Activated naive CD8-positive, alpha-beta T cell (primary cell): ENCODE measurements around the gene SDF2L1.
"Not testable (repeated sequence)": the region's sequence is repeated elsewhere in the genome, so short reads cannot be mapped to it uniquely, and the experiment has no call there.

Source experiments
- H3K27ac Mint-ChIP-seq: one replicate; pipeline ENCODE4 v1.8.0; 2021; ENCODE audit warnings: mixed read lengths
- H3K27me3 Mint-ChIP-seq: one replicate; pipeline ENCODE4 v1.8.0; 2021; ENCODE audit warnings: mixed read lengths
- H3K36me3 Mint-ChIP-seq: one replicate; pipeline ENCODE4 v1.8.0; 2021; ENCODE audit warnings: mixed read lengths
- H3K4me1 Mint-ChIP-seq: one replicate; pipeline ENCODE4 v1.8.0; 2021; ENCODE audit warnings: low read depth, mixed read lengths
- H3K4me3 Mint-ChIP-seq: one replicate; pipeline ENCODE4 v1.8.0; 2021; ENCODE audit warnings: mild to moderate bottlenecking, mixed read lengths
- H3K9me3 Mint-ChIP-seq: one replicate; pipeline ENCODE4 v1.8.0; 2021; ENCODE audit warnings: low read depth, mixed read lengths

Gene SDF2L1, protein sequence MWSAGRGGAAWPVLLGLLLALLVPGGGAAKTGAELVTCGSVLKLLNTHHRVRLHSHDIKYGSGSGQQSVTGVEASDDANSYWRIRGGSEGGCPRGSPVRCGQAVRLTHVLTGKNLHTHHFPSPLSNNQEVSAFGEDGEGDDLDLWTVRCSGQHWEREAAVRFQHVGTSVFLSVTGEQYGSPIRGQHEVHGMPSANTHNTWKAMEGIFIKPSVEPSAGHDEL

DNA sequence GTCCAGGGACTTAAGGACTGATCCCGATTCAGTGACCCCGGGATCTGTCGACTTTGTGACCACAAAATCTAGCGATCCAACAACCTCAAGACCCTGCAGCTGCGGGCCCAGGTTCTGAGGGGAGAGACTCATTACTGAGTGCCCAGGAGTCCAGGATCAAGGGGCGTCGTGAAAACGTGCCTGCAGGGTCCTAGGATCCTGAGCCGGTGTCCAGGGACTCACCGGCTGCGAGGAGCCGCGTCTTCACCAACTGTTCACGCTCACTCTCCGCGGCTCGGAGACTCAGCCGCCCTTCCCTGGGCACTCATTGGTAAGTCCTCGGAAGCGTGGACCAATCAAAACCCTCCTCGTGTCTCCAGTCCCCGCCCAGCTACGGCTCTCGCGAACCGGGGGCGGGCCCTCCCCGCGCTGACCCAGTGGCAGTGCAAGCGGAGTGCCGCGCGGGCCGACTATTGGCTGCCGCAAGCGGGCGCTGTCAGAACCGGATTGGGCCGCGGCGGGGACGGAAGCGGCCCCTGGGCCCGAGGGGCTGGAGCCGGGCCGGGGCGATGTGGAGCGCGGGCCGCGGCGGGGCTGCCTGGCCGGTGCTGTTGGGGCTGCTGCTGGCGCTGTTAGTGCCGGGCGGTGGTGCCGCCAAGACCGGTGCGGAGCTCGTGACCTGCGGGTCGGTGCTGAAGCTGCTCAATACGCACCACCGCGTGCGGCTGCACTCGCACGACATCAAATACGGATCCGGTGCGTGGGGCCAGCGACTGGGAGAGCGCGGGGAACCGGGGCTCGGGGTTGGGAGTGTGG lies at the start of gene SDF2L1:
SDF2L1 (plus strand) TSS at position 514 of the 795 bp plus-strand sequence; CDS start at position 549, 35 bp downstream.
- no peaks in the 10 kb centered on the region for H3K27me3 Mint-ChIP-seq
- H3K9me3 Mint-ChIP-seq, result no peaks in the 10 kb centered on the region

DNA sequence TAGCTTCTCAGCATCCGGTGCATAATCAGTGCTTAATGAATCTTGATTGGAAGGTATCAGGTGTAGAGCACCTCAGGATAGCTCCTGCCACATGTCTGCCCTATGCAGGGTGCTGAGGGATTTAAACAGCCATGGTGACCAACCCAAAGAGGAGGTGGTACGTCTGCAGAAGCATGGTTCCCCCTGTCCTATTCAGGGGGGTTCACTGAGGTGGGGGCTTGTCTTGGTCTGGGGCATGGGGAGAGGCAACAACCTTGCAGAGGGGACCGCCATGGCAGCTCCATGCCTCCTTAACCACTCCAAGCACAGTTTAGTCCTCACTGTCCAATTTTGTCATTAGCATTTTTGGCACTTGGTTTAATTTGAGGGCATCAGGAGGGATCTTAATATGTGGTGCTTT lies 49.7 kb upstream of the SDF2L1 start:
- Mint-ChIP-seq H3K27me3 (no peaks in the 10 kb centered on the region), H3K4me1 (peaks cover 60% of the 10 kb centered on the region), H3K27ac (no peak overlapping the region), H3K36me3 (peaks cover 21% of the 10 kb centered on the region), H3K4me3 (no peak overlapping the region), H3K9me3 (no peaks in the 10 kb centered on the region)

More for the DNA sequence above, at the start of gene SDF2L1:
- H3K4me1 Mint-ChIP-seq, result peaks cover 29% of the 10 kb centered on the region
- H3K36me3 Mint-ChIP-seq, result peaks cover 8% of the 10 kb centered on the region
- H3K27ac Mint-ChIP-seq, result peak within 1 kb of the TSS; percentile 89
- peak within 1 kb of the TSS; percentile 93 for H3K4me3 Mint-ChIP-seq

DNA sequence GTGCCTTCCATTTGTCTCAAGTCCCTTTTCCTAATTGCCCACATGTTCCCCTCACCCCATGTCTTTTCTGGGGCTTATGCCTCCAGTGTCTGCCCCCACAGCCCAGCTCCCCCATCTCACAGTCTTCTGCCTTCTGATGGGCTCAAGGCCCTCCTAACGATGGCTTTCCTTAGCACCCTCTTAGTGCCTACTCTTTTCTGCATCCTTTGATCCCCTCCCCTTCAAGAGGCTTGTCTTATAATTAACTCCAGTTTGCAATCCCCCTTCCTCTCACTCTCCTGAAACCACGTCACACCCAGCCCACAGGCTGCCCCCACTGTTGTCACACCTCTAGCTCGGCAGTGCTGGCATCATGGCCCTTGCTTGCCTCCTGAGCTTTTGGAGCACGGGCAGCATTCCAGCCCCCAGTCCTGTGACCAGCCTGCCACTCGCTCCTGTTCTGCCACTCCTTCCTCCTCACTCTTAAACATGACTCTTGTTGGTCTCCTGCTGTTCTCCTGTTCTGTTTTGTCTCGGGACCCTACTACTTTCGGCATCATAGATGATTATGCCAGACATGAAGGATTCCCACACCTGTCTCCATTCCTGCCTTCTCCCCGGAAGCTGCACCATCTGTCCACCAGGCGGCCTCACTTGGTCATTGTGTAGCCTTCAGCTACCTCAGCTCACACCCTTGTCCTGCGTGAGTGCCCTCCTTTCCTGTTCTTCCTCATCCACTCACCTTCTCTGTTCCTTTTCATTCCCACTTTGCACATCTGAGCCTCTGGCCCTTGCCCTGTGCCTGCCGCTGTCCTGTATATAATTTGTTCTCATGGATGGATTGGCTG lies 48.5 kb upstream of the SDF2L1 start:
- Mint-ChIP-seq H3K27me3 (no peaks in the 10 kb centered on the region), H3K4me1 (peaks cover 56% of the 10 kb centered on the region), H3K4me3 (no peak overlapping the region), H3K9me3 (no peaks in the 10 kb centered on the region), H3K36me3 (peaks cover 21% of the 10 kb centered on the region), H3K27ac (peak overlapping the region; percentile 52)

DNA sequence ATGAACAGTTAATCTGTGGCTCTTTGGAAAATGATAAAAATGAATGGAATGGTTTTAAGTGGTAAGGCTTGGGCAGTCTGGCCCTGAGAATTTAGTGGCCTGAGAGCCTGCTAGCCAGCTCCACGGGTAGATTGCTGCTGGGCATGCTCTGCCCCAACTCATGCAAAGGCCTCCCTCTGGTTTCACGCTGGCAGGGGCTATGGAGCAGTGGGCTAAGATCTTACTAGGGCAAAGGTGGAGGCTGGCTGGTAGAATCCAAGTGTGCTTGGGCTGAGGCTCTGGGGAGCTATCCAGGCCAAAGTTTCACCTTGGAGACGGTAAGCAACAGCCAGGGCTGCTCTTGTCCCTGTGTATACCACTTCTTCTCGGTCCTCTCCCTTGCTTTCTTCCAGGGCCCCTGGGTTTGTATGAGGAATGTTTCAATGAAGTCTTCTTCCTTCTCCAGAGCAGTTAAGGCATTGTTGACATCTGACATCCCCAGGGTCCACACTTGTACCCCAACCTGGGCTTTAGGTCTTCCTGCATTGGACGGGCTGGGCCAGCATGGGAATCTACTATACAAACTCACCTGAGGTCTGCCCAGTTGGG lies 47.1 kb upstream of the SDF2L1 start:
- peak overlapping the region; percentile 5 for H3K27ac Mint-ChIP-seq
- no peaks in the 10 kb centered on the region for H3K27me3 Mint-ChIP-seq
- peaks cover 58% of the 10 kb centered on the region for H3K4me1 Mint-ChIP-seq

DNA sequence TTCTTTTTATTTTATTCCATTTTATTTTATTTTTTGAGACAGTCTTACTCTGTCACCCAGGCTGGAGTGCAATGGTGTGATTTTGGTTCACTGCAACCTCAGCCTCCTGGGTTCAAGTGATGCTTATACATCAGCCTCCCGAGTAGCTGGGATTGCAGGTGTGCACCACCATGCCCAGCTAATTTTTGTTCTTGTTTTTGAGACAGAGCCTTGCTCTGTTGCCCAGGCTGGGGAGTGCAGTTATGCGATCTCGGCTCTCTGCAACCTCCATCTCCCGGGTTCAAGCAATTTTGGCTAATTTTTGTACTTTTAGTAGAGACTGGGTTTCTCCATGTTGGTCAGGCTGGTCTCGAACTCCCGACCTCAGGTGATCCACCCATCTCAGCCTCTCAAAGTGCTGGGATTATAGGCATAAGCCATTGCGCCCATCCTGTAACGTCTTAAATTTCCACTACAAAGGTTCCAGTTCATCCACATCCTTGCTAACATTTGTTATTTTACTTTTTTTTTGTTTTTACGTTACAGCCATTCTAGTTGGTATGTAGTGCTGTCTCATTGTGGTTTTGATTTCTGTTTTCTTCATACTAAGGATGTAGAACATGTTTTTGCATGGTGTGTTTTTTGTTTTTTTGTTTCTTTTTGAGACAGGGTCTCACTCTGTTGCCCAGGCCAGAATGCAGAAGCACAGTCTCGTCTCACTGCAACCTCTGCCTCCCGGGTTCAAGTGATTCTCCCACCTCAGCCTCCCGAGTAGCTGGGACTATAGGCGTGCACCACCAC lies 45.6 kb upstream of the SDF2L1 start:
- peaks cover 50% of the 10 kb centered on the region for H3K4me1 Mint-ChIP-seq
- not testable (repeated sequence) for H3K27me3 Mint-ChIP-seq

More for the DNA sequence above, 47.1 kb upstream of the SDF2L1 start:
- Mint-ChIP-seq H3K4me3 (no peak overlapping the region), H3K9me3 (no peaks in the 10 kb centered on the region), H3K36me3 (peaks cover 18% of the 10 kb centered on the region)

DNA sequence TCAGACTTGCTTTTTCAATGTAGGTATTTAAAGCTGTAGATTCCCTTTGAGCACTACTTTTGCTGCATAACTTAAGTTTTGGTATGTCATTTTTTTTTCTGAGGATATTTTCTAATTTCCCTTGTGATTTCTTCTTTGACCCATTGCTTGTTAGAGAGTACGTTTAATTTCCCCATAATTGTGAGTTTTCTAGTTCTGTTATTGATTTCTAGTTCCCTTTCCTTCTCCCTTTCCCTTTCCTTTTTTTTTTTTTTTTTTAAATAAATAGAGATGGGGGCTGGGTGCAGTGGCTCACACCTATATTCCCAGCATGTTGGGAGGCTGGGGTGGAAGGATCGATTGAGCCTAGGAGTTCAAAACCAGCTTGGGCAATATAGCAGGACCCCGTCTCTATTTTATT lies 43.8 kb upstream of the SDF2L1 start:
- peaks cover 18% of the 10 kb centered on the region for H3K36me3 Mint-ChIP-seq
- H3K4me3 Mint-ChIP-seq, result no peak overlapping the region
- H3K27ac Mint-ChIP-seq, result no peak overlapping the region
- no peaks in the 10 kb centered on the region for H3K27me3 Mint-ChIP-seq
- H3K9me3 Mint-ChIP-seq, result no peaks in the 10 kb centered on the region
- H3K4me1 Mint-ChIP-seq, result peaks cover 48% of the 10 kb centered on the region

More for the DNA sequence above, 45.6 kb upstream of the SDF2L1 start:
- H3K4me3 Mint-ChIP-seq, H3K9me3 Mint-ChIP-seq: not testable (repeated sequence)
- peaks cover 18% of the 10 kb centered on the region for H3K36me3 Mint-ChIP-seq
- H3K27ac Mint-ChIP-seq, result peak overlapping the region; percentile 22

DNA sequence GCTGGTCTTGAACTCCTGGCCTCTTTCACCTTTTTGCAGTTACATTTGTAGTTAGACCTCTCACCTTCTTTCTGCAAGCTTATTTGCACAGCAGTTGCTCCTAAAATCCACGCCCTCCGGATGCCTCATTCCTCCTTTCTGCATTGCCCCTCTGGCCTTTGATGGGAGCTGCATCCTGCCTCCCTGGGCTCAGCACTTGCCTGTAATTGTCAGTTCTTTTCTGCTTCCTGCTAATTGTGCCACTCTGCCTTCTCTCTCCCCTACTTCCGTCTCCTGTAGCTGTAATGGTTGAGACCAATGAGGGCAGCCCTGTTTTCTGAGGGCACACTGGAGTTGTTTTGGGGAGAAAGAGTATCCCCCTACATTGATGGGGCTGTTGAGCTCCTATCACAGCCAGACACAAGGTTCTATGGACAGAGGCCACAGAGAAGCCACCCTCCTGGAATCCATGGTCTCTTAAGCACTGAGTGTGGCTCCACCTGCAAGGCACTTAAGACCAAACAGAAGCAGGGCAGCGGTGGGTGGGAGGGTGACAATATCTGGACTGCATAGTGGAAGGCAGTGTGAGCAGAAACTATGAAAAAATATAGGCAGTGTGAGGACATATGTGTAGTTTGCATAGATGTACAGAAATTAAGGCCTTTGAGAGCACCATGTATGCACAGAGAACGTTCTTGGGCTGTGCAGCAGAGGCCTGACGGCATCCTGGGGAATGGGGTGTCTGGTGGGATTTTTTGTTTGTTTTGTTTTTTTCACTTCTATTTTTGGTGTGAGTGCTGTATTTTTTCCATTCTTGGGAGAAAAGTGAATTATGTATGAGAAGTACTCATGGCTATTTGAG lies 42.8 kb upstream of the SDF2L1 start:
- Mint-ChIP-seq H3K27ac (peak overlapping the region; percentile 46), H3K9me3 (no peaks in the 10 kb centered on the region), H3K4me1 (peaks cover 40% of the 10 kb centered on the region), H3K36me3 (peaks cover 10% of the 10 kb centered on the region), H3K4me3 (no peak overlapping the region), H3K27me3 (no peaks in the 10 kb centered on the region)

DNA sequence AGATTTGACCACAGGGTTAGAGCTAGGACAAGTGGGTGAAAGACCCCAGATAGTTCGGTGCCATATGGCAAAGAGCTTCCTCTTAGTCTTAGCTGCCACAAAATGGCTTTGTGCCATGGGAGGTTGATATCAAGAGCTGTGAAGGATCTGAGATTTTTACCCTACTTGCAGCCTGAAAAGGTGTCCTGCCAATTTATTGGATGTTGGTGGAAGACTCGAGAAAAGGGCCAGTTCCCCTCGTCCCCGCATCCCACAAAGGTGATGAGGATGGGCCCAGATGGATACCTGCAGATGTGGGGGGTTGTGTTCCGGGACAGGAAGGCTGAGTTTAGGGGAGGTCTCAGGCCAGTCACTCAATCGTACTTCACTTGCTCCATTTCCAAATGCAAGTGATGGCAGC lies 39.5 kb upstream of the SDF2L1 start:
- Mint-ChIP-seq H3K27me3 (no peaks in the 10 kb centered on the region), H3K4me3 (no peak overlapping the region), H3K27ac (no peak overlapping the region), H3K4me1 (peaks cover 35% of the 10 kb centered on the region), H3K36me3 (no peaks in the 10 kb centered on the region), H3K9me3 (no peaks in the 10 kb centered on the region)

DNA sequence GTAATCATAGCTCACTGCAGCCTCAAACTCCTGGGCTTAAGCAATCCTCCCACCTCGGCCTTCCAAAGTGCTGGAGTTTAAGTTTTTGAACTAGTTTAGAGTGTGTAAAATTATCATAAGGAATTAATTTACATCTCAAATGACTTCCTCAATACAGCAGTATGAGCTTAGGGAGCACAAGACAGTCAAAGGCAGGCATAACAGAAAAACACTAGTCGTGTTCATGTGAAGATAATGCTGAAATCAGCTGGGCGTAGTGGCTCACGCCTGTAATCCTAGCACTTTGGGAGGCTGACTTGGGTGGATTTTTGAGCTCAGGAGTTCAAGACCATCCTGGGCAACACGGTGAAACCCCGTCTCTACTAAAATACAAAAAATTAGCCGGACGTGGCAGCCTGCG lies 38.1 kb upstream of the SDF2L1 start:
- no peak overlapping the region for H3K4me3 Mint-ChIP-seq
- H3K9me3 Mint-ChIP-seq, result no peaks in the 10 kb centered on the region
- no peaks in the 10 kb centered on the region for H3K36me3 Mint-ChIP-seq
- H3K4me1 Mint-ChIP-seq, result peaks cover 31% of the 10 kb centered on the region
- H3K27ac Mint-ChIP-seq, result no peak overlapping the region
- H3K27me3 Mint-ChIP-seq, result no peaks in the 10 kb centered on the region

DNA sequence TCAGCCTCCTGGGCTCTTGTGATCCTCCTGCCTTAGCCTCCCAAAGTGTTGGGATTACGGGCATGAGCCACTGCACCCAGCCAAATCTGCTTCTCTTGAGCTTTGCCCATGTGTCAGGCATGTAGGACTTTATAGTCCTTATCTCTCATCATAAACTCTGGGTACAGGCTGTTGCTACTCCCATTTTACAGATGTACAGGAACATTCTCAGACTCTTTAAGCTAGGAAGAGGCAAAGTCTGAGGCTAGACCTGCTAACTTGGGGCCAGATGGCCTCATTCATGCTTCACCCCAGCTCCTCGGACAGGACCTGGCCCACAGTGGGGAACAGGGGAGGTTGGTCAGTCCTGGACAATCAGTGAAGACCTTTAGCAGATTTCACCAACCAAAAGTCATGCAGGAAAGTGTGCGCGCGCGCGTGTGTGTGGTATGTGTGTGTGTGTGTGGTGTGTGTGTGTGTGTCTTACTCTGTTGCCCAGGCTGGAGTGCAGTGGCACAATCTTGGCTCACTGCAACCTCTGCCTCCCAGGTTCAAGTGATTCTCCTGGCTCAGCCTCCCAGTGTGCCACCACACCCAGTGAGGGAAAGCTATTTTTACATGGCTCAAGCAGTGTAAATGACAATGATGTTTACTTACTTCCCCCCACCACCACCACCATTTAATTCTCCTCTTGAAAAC lies 36.1 kb upstream of the SDF2L1 start:
- H3K9me3 Mint-ChIP-seq, result no peaks in the 10 kb centered on the region
- H3K27ac Mint-ChIP-seq, result peak overlapping the region; percentile 46
- peaks cover 25% of the 10 kb centered on the region for H3K4me1 Mint-ChIP-seq
- no peak overlapping the region for H3K4me3 Mint-ChIP-seq
- no peaks in the 10 kb centered on the region for H3K36me3 Mint-ChIP-seq
- H3K27me3 Mint-ChIP-seq, result no peaks in the 10 kb centered on the region

DNA sequence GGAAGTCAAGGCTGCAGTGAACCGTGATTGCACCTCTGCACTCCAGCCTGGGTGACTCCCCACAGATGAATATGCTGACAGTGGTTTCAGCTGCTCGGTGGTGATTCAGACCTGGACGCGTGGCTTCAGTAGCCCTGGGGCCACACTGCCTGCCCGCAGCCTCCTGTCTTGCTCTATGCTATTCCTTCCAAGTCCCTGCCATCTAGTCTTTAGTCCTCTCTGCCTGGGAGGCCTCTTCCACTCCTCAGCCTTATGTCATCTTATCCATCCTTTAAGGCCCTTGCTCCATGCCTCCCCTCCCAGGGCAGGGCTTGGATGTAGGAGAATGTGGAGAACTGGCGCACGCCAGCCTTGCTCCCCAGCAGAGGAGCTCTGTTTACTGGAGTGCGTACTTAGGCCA lies 35.3 kb upstream of the SDF2L1 start:
- H3K27ac Mint-ChIP-seq, result no peak overlapping the region
- no peaks in the 10 kb centered on the region for H3K9me3 Mint-ChIP-seq
- H3K4me3 Mint-ChIP-seq, result no peak overlapping the region
- no peaks in the 10 kb centered on the region for H3K27me3 Mint-ChIP-seq
- H3K4me1 Mint-ChIP-seq, result peaks cover 25% of the 10 kb centered on the region
- H3K36me3 Mint-ChIP-seq, result no peaks in the 10 kb centered on the region

DNA sequence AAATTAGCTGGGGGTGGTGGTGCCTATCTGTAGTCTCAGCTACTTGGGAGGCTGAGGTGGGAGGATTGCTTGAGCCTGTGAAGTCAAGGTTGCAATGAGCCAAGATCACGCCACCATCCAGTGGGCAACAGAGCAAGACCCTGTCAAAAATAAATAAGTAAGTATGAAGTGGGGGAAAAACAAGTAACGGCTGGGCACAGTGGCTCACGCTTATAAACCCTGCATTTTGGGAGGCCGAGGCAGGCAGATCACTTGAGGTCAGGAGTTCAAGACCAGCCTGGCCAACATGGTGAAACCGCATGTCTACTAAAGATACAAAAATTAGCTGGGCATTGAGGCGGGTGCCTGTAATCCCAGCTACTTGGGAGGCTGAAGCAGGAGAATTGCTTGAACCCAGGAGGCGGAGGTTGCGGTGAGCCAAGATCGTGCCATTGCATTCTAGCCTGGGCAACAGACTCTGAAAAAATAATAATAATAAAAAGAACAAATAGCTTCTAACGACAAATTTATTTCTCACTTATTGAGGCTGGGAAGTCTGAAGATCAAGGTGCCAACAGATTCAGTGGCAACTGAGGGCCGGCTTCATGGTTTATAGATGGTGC lies 32.4 kb upstream of the SDF2L1 start:
- peaks cover 22% of the 10 kb centered on the region for H3K4me1 Mint-ChIP-seq
- not testable (repeated sequence) for H3K4me3 Mint-ChIP-seq, H3K27me3 Mint-ChIP-seq, H3K9me3 Mint-ChIP-seq, H3K36me3 Mint-ChIP-seq, H3K27ac Mint-ChIP-seq
